HG02623 (cell line): ENCODE results near the gene CANT1.
"Not testable (repeated sequence)": the region's sequence is repeated elsewhere in the genome, so short reads cannot be mapped to it uniquely, and the experiment has no call there.

Experiments used
- ATAC-seq: cut with Tn5 transposase; IDR thresholded peaks from one replicate; pipeline ENCODE4 v1.9.1; 2021; ENCODE audit warnings: moderate library complexity; ENCODE audit not compliant: unreplicated experiment

Gene CANT1

DNA sequence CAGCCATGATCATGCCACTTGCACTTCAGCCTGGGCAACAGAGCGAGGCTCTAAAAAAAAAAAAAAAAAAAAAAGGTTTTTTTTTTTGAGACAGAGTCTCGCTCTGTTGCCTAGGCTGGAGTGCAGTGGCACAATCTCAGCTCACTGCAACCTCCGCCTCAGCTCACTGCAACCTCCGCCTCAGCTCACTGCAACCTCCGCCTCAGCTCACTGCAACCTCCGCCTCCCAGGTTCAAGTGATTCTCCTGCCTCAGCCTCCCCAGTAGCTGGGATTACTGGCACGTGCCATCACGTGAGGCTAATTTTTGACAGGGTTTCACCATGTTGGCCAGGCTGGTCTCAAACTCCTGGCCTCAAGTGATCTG, 46.6 kb downstream of the CANT1 start:
- ATAC-seq: not testable (repeated sequence)

DNA sequence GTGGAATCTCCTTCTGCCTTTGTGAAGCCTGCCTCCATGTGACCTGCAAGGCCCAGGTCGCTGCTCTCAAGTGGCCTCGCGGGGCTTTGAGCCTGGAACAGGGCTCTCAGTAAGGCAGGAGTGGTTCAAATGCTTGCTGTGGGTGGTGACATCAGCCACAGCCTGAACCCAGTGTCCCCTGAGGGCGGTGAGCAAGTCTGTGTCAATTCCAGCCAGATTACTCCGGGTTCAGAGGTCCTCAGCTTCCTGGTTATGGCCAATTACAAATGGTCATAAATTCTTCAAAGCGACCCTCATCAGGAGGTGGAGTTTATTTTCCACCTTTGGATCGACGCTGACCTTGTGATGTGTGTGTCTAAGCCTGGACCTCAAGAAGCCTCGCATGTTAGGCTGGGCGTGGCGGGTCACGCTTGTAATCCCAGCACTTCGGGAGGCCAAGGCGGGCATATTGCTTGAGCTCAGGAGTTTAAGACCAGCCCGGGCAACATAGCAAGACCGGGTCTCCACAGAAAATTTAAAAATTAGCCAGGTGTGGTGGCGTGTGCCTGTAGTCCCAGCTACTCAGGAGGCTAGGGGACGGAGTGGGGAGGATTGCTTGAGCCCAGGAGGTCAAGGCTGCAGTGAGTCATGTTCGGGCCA, 47.1 kb downstream of the CANT1 start:
- ATAC-seq: no peak

DNA sequence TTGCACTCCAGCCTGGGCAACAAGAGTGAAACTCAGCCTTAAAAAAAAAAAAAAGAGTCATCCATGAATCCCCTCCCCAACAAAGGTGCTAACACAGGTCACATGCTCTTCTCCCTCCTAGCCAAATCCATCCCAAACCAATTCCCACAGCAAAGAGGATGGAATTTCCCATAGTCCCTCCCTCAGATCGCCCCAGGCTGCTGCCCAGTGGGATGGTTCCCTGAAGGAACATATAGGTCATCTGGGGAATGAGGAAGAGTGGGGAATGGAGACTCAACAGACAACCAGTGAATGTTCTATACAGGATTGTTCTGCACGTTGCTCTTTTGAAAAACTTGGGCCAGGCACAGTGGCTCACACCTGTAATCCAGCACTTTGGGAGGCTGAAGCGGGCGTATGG, 48.0 kb downstream of the CANT1 start:
- no peak for ATAC-seq

DNA sequence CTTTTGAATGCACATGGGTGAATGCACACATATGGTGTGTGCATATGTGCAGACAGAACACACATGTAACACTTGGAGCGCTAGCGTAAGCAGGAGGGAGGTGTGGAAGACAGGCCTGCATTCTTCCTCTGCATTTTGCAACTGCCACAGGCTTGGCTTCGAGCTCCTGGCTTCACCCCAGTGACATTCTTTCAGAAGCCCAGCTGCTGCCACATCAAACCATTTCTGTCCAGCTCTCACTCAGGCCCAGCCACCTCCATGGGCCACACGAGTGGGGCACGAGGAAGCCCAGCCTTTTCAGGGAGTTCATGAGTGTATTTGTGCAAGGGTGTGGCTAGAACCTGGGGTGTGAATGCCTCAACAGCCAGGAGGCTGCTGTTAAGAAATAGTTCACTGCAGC, 48.6 kb downstream of the CANT1 start:
- no peak for ATAC-seq

DNA sequence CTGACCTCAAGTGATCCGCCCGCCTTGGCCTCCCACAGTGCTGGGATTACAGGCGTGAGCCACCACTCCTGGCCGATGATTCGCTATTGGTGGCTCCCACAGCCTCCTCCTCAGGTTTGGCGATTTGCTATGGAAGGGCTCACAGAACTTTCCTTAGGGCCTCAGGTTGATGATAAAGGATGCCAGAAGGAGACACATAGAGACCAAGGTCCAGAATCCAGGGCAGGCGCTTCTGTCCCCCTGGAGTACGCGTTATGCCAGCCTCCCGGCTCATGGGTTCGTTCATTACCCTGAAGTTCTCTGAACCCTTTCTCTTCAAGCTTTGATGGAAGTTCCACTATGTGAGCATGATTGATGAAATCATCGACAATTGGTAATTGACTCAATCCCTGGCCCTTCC, 49.8 kb downstream of the CANT1 start:
- ATAC-seq: no peak

DNA sequence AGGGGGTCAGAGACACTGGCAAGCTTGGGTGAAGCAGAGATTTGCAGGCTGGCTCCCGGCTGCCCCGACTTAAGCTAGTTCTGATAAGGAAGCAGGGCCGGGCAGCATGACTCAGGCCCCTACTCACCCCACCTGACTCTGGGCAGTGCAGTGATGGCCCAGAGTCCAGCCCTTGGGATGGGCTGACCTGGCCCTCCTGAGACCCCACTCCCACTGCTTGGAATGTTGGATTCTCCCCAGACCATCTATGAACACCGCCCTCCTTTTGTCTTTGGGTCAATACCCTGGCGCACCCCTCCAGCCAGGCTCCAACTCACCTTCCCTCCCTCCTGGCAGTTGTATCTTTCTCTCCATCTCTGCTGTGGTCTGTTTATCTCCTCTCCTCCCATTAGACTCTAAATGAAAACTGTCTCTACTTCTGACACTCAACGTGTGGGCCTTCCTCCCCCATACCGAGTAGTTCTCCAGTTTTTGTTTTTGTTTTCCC, 50.9 kb downstream of the CANT1 start:
- ATAC-seq: no peak

DNA sequence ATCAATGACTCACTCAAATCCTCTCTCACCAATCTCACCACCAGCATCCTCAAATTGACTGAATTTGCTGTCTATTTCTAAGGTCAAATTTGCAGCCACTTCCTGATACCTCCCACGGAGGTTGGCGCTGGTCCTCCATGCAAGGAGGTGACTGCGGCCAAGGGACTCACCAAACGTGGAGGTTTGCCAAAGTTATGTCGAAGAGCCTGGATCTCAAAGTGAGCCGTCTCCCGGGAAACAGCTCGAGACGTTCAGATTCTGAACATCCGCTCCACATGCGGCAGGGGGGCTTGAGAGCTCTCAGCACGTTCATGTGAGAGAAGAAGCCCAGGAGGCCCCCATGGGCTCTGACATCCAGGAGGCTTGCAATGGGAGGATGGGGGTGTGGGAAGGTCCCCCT, 52.4 kb downstream of the CANT1 start:
- ATAC-seq: no peak

DNA sequence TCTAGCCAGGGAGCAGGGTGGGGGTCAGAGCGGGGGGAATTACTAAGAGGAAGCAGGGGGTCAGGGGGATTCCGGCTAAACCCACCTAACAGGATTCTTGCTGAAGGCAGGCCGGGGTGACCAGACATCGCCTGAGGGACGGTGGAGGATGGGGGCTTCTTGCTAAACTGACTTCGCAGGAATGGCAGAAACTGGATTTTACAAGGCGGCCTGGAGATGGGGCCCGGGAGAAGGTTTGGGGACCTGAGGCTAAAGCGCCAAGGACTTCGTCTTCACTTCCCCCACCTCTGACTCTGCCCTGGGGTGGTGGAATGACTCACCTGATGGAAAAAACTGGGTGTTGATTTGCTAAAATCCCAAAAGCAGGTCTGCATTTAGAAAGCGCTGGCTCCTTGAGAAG, 53.3 kb downstream of the CANT1 start:
- no peak for ATAC-seq

DNA sequence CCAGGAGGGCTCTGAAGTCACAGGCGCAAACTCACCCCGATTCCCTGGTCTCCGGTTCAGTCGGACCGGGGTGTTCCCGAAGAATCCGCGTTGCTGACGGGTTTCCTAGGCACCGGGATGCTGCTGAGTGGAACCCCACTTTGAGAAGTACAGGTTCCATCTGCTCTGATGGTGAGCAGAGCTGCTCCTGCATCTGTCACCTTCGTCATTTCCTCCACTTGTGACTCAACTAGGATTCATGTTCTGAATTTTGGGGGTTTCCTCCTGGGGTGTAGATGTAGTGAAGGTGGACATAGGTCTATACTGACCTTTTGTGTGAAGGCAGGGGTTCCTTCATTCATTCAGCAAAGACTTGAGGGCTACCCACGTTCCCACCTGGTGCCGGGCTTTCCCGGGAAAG, 54.9 kb downstream of the CANT1 start:
- ATAC-seq: no peak

DNA sequence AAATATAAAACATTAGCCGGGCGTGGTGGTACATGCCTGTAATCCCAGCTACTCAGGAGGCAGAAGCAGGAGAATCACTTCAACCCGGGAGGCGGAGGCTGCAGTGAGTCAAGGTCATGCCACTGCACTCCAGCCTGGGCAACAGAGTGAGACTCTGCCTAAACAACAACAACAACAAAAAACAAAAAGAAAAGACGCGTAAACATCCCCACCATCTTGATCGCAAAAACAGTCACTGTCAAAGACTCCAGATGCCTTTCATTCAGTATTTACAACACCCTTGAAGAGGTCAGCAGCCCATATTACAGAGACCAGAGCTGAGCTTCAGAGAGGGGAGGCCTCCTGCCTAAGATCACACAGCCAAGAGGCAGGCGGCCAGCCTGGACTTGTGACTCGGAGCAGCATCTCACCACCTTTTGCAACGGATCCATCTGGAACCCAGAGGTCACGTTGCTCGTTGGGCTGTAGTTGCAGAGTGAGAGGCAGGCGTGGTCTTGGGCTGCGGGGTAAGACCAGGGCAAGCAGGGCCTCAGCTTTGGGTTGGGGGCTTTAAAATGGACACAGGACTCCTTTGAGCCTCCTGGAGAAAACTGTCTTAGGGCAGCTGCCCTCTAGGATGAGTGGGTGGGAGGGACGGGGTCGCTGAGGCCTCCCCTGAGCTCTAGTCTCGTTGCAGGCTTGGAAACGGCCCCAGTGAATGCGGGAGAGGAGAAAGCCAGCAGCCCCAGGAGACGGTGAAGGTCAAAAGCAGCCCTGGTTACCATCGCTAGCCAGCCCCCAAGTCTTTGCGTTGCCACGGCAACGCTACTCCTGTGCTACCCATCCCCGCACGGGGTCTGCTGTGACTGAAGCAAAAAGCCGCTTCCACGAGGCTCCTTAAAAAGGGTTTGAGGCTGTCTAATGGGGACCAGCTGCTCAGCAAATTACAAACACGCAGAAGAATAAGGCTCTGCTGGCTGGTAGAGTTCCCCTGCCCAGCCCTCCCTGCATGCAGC, 55.9 kb downstream of the CANT1 start:
- no peak for ATAC-seq

DNA sequence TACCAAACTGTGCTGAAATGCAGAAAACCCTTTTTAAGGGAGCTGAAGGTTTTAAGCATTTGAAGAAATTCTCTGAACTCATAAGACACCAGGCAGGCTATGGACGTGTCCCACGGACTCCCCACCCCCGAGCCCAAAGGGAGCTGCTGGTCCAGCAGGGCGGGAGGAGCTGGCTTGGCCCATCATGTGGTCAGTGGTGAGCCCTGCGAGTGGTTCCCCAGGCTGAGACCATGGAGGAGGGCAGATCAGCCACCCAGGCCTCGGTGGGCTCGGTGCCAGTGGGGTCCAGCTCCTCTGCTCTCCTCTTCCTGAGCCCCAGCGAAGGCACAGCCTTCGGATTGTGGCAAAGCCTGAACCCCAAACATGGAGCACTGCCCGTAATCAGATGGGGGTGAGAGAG, 56.9 kb downstream of the CANT1 start:
- no peak for ATAC-seq

DNA sequence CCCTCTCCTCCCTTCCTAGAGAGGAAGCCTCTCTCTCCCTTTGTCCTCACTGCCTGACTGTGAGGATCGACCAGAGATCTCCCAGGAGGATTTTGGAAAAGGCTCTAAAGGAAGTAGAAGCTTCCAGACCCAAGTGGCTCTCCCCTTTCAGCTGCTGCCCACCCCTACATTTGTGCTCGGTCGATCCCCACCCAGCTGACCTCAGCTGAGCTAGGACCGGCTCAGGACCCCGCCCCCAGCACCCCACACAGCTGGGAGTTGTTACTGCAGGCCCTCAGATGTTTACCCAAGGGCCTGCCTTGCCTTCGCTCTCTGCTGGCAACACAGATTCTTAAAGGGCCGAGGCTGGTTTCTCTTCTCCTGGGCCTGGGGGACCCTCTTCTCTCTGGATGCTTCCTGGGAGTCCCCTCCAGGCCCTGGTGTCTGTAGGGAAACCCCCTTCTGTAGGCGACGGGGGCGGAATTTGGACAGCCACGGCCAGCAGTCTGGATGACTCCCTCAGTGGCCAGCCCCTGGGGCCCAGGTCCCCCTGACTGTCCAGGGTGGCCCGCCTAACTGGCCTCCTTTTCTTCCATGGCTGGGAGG, 57.5 kb downstream of the CANT1 start:
- ATAC-seq: no peak

DNA sequence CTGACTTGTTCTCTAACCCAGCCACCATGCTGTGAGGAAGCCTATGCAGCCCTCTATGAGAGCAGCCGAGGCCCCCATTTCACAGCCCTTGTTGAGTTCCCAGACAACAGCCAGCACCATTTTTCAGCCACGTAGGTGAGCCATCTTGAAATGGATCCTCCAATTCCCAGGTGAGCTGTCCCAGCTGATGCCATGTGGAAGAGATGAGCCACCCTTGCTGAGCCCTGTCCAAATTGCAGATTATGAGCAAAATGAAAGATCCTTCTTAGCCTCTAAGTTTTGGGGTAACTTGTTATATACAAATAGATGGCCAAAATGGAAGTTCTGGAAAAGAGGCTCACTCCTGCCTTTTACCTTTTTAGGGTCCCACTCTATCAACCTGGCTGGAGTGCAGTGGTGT, 58.7 kb downstream of the CANT1 start:
- ATAC-seq: no peak

DNA sequence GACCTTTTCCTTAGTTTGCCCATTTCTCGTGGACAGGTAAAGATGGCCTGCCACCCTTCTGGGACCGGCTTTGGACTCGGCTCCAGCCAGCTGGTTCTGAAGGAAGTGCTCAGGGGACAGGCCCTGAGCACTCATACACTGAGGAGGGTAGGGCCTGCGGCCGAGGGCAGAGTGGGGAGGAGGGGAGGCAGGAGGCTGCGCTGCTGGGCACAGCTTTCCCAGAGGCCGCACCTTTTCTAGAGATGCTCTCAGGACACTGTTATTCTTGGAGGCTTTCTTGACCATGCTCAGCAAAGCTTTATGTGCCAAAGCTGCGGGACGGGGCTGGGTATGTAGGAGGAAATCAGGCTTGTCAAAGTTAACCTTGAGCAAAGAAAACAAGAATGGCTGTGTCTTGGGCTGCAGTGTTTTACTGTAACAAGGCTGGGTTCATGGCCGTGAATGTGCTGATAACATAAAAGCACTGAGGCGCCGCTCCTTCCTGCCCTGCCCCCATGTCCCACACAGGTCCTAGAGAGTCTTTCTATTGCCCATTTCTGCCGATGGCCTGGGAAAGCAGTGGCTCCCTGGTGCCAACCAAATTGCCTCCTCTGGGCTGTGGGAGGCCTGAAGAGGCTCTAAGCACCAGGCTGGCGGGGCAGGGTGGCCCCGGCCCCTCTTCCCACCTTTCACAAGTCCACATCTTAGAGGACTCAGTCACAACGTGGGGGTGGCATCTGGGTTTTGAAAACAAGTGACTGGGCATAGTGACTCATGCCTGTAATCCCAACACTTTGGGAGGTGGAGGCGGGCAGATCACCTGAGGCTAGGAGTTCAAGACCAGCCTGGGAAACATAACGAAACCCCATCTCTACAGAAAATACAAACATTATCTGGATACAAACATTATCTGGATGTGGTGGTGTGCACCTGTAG, 62.1 kb downstream of the CANT1 start:
- no peak for ATAC-seq

DNA sequence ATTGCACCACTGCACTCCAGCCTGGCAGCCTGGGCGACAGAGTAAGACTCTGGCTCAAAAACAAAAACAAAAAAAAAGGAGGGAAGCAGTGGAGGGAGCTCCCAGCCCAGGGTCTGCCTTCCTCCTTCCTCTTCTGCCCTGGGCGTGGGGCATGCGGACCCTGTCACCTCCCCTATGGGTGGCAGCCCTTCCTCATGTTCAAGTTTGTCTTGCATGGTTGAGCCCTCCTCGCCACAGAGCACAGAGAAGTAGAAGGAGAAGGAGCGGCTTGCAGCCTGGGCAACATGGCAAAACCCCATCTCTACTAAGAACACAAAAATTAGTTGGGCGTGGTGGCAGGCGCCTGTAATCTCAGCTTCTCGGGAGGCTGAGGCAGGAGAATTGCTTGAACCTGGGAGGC, 62.9 kb downstream of the CANT1 start:
- ATAC-seq: no peak

DNA sequence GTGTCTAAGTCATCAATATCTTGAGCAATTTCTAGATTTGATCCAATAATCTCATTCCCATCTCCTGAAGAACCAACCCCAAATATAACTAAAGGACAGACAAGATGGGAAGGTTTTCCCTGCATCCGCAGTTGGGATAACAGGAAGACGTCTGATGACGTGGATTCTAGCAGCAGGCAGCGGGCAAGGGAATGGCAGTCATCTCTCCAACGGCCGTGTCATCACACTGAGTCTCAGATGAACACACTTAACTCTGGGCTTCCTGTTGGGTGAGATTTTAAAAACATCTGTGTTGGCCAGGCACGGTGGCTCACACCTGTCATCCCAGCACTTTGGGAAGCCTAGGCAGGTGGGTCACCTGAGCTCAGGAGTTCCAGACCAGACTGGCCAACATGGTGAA, 63.4 kb downstream of the CANT1 start:
- ATAC-seq: no peak

DNA sequence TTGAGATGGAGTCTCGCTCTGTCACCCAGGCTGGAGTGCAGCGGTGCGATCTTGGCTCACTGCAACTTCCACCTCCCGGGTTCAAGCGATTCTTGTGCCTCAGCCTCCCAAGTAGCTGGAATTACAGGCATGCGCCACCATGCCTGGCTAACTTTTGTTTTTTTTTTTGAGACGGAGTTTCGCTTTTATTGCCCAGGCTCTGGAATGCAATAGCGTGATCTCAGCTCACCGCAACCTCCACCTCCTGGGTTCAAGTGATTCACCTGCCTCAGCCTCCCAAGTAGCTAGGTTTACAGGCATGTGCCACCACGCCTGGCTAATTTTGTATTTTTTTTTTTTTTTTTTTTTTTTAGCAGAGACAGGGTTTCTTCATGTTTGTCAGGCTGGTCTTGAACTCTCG, 64.1 kb downstream of the CANT1 start:
- not testable (repeated sequence) for ATAC-seq

DNA sequence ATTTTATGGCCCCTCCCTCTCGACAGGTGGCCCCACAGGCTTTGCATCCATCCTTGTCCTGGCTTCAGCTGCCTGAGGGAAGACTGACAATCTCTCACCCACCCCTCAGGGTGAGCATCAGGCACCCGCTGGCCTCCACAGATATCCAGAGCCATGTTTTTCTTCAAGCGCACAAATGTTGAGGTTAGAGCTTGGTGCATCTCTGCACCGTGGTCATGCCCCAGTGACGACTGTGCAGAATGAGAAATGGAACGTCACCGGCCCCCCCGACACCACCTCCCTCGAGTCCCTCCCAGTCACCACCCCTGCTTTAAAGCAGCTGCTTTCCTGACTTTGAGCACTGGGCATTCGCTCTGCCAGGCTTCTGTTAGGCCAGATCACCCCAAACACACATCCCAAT, 64.6 kb downstream of the CANT1 start:
- ATAC-seq: no peak

DNA sequence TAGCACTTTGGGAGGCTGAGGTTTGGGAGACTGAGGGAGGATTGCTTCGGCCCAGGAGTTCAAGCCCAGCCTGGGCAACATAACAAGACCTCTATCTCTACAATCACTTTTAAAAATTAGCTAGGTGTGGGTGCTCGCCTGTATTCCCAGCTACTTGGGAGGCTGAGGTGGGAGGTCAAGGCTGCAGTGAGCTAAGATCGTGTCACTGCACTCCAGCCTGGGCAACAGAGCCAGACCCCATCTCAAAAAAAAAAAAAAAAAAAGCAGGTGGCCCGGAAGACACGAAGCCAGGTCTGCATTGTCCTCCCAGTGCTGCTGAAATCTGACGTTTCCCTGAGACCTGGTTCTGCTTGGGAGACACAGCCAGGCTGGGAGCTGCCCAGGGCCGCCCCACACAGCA, 65.5 kb downstream of the CANT1 start:
- no peak for ATAC-seq
